ENCODE data around the gene TMEM154.
A peak's percentile ranks its signal among the peaks of the same experiment; 100 is the strongest.

TMEM154 gene

GRCh38 chr4:152691761-152692160 lies 12.0 kb upstream of the TMEM154 start:
- DNase-seq = no peak

GRCh38 chr4:152690706-152691651 lies 11.2 kb upstream of the TMEM154 start:
- no peak for DNase-seq

DNA sequence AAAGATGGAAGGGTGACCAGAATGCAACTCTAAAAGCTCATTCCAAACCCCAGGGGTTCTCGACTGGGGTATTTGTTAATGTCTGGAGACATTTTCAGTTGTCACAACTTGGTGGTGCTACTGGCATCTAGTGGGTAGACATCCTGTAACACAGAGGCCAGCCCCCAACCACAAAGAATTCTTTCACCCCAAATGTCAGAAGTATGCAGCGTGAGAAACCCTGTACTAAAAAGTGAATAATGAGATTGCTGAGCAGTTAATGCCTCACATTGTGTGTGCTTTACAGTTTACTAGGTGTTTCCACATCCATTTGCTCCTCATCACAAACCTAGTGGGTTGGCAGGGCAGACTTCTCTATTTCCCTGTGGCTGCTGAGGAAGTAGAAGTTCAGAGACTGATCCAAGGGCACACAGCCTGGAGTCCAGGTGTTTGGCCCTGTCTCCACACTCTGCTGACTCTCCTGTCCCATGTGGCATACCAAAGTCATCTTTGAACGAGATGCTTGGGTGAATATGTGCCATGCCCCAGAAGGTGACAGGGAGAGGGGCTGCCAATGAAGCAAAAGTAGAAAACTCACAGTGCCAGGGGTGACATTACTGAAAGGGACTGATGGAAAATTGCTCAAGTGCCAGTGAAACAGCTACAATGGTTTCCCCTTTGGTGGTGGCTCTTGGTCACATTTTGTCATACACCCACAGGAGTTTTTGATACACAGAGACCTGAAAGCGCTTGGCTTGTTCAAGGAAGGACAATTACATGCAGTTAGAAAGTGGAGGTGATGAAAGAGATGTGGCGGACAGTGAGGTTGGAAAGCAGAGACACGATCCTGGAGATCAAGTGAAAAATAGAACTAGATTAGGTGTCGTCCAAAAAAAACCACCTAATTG lies 10.1 kb upstream of the TMEM154 start:
- DNase-seq = no peak

GRCh38 chr4:152687974-152688599 lies 8.3 kb upstream of the TMEM154 start:
- DNase-seq = no peak

- no peak for DNase-seq
These were observed 6.7 kb upstream of the TMEM154 start for GRCh38 chr4:152686452-152687013.

- no peak for DNase-seq
These were observed 4.8 kb upstream of the TMEM154 start for GRCh38 chr4:152684587-152684986.

- no peak for DNase-seq
These were observed 4.2 kb upstream of the TMEM154 start for GRCh38 chr4:152684007-152684406.

GRCh38 chr4:152682143-152682941 lies 2.5 kb upstream of the TMEM154 start:
- no peak for DNase-seq

GRCh38 chr4:152680988-152681603 lies 1.3 kb upstream of the TMEM154 start:
- DNase-seq = peak in 1 of 2 donors; percentile 5

DNA sequence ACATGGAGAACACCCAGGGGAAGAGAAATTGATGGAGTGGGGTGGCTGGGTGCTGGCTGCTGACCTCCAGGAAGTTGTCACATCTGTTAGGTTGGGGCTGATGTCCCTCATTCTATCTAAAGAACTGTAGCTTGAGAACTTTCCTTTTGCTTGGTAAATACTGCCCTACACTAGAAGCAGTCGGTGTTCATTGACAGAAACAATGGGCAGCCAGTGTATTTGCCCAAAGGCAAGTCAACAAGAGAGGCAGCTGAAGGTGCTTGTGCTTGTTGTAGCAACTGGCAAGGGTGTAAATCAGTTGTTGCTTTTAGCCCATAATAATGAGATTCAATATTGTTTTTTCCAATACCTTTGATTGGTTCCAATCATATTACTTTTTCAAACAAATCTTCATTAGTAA lies 956 bp downstream of the TMEM154 start:
- DNase-seq = no peak

GRCh38 chr4:152677117-152677516 lies 2.7 kb downstream of the TMEM154 start:
- no peak for DNase-seq

DNA sequence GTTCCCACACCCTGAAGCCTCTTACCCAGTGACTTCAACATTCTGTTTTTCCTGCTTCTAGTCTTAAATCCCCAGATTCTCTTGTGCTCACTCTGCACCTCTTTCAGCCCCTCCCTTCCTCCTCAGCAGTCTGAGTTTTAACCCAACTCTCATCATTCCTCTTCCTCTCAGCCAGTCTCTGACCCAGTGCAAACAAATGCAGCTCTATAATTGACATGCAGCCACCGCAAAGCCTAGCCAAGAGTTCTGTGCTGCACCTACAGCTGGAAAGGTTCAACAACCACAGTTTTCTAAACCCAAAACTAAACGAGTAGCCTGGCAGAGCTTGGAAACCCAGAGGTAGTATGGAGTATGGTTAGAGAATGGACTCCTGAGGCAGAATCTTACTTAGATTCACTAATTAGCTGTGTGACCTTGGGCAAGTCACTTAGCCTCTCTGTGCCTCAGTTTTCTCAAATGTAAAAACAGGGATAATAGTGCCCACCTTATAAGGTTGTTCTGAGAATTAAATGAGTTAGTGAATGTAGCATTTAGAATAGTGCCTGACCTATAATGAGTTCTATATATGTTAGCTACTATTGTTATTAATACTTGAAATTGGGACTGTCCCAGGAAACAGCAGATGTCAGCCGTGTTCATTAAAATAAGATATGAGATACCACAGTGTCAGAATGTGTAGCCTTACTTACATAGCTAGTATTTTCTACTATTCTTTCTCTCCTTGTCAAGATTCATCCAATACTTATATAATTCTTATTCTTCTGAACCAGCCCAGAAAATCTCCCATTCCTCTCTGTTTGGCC lies 3.5 kb downstream of the TMEM154 start:
- DNase-seq = no peak

DNA sequence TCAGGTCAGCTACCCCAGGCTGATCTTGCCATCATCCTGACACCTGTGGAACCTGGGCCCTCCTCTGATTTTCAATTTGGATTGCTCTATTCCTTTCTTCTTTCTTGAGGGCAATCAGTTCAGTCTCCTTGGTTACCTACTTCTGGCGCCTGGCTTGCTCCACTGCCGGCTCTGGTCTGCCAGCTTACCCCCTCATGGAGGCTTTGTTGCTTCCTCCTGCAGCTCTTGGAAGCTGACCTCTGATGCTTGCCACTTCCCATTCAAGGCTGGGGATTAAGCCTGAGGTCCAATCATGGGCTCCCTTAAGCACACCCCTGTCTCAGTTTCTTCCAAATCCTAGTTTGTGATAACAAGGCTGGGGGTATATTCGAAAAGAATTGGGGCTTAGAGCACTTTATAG lies 5.4 kb downstream of the TMEM154 start:
- DNase-seq = no peak

GRCh38 chr4:152673489-152673888 lies 6.3 kb downstream of the TMEM154 start:
- no peak for DNase-seq

- DNase-seq = no peak
These were observed 7.3 kb downstream of the TMEM154 start for GRCh38 chr4:152672206-152673092.

- DNase-seq = no peak
These were observed 11.3 kb downstream of the TMEM154 start for GRCh38 chr4:152668338-152668964.

GRCh38 chr4:152667781-152668180 lies 12.0 kb downstream of the TMEM154 start:
- DNase-seq = no peak

- DNase-seq = no peak
These were observed 12.9 kb downstream of the TMEM154 start for GRCh38 chr4:152666946-152667345.

All from activated CD4-positive, alpha-beta T cell treated with anti-CD3 and anti-CD28 coated beads for 4 hours (primary cell).